Adrenal gland (tissue), 5 donors: ENCODE data around the gene KRTAP5-4.

Source experiments
- CTCF ChIP-seq, 6 experiments: fragments of 450-650 bp in 4 of 6; fragments of 200-600 bp in 2 of 6; sonication (generic) in 1 of 6; IDR thresholded peaks; 1 replicate in 5 of 6; 2 replicates in 1 of 6; pipeline versions ENCODE4 v1.5.1 to v1.8.0; 2016 to 2021; ENCODE audit warnings: antibody characterized with exemption in 6 of 6, mild to moderate bottlenecking in 2 of 6, moderate library complexity in 1 of 6
- POLR2A ChIP-seq, 2 donors: fragments of 450-650 bp; IDR thresholded peaks; one replicate each; pipeline ENCODE4 v1.6.1; 2017; ENCODE audit warnings: antibody characterized with exemption in 2 of 2, mild to moderate bottlenecking in 2 of 2, moderate library complexity in 1 of 2
- donor health status: DM: no; HTN: no; CAD: no.

DNA sequence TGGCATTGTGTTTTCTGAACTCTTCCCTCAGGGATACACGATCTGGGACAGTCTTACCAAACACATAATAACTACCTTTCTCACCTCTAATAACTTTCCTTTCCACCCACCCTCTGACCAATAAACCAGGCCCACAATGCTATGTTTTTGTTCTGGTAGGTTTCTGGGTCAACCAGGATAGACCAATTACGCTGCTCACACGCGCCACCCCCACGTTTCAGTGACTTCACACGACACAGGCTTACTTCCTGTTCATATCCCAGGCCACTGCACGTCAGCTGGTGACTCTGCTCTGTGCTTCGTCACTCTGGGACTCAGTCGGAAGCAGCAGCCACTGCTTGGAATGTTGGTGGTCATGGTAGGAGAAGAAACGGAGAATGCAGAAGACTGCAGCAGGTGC, 2.5 kb downstream of the KRTAP5-4 start:
- no peak for TF ChIP-seq CTCF (IDR thresholded peaks at IDR 0.05)
- no peak for TF ChIP-seq POLR2A (IDR thresholded peaks at IDR 0.05)
